ENCODE measurements around the gene DRD4. TPM values are rescaled to one million over a fixed set of nuclear protein-coding genes. Genes with fewer than 3 reads are reported as not detected.

The DRD4 gene
- total and polyA plus RNA-seq, 10 of the 15 experiments (the other 5 are each of a cell fraction or from before 2014, with no cell fraction given) = not detected

GRCh38 chr11:665704-666281 is 28.7 kb downstream of the DRD4 start:
- intact Hi-C loops (cut with micrococcal nuclease; ENCODE audit: unreplicated experiment) = no loop called here
- no peak overlapping the region for H3K9ac ChIP-seq (ENCODE audit: control insufficient read depth, insufficient read depth, low read length)
- DNase-seq (ENCODE audit: low read depth, low spot score) (no peak), FAIRE-seq (no peak), ATAC-seq (no peak)
- H2AFZ ChIP-seq (ENCODE audit: control insufficient read depth, low read depth, low read length) = no peak overlapping the region
- H3K27ac ChIP-seq (ENCODE audit: control insufficient read depth, insufficient read depth) = no peak overlapping the region
- no peaks in the 10 kb centered on the region for H3K9me3 ChIP-seq (replicated peaks; ENCODE audit: control insufficient read depth, insufficient read depth, low read length)
- H3K4me2 ChIP-seq (ENCODE audit: control insufficient read depth, insufficient read depth) = no peak overlapping the region
- ChIA-PET SMC1A (ENCODE audit: uncharacterized antibody, unreplicated experiment) (no interaction called here), POLR2A (no interaction called here), RAD21 (ENCODE audit: unreplicated experiment) (no interaction called here), CTCF (interaction anchor here (1.0 to 9.5 kb wide), 2 partner anchors 59 to 111 kb away, joined by 3 to 91 read pairs; no protein-coding TSS in a partner anchor)
- no peaks in the 10 kb centered on the region for H3K79me2 ChIP-seq (ENCODE audit: control insufficient read depth, insufficient read depth, low read length)
- no peaks in the 10 kb centered on the region for H4K20me1 ChIP-seq (ENCODE audit: control insufficient read depth, insufficient read depth)
- no TSS peak for BruUV-seq (replicated peaks)
- in situ Hi-C loops (cut with MboI) = loop anchor here (10.0 kb wide), 1 partner anchor 59 kb away; no protein-coding TSS in a partner anchor
- no peak overlapping the region for H3K4me3 ChIP-seq
- H3K27me3 ChIP-seq (replicated peaks in 1 of 2; ENCODE audit: control insufficient read depth in 2 of 2, insufficient read depth in 2 of 2, low read length in 1 of 2) = no peaks in the 10 kb centered on the region
- peaks cover 5 to 10% of the 10 kb centered on the region in 2 experiments; a peak in 3 of 4 replicates for H3K36me3 ChIP-seq (ENCODE audit: control insufficient read depth in 2 of 2, insufficient read depth in 2 of 2, low read length in 1 of 2)
- H3K4me1 ChIP-seq (ENCODE audit: control insufficient read depth, insufficient read depth, low read length) = no peaks in the 10 kb centered on the region; the same call in 1 of the 2 replicates
- WGBS (ENCODE audit: insufficient coverage, insufficient replicate concordance, low lambda C conversion rate, missing lambda C conversion rate) = 87% methylated on average over 11 of the region's 11 CpGs
- TF ChIP-seq KLF5 (IDR thresholded peaks at IDR 0.05; ENCODE audit: partially characterized antibody) = no peak
- no peak for TF ChIP-seq SPI1 (IDR thresholded peaks at IDR 0.05; ENCODE audit: borderline replicate concordance, insufficient read depth, low read depth, low read length)
- TF ChIP-seq MLLT1 (IDR thresholded peaks at IDR 0.05) = no peak
- TF ChIP-seq STAT1 (conservative IDR thresholded peaks at IDR 0.05) = no peak
- TF ChIP-seq IKZF1 (conservative IDR thresholded peaks at IDR 0.05) = no peak
